C4-2B (cell line): Measurements from ENCODE around the gene SH3RF2.

ENCODE experiments used
- H3K27ac ChIP-seq: fragments of 450-650 bp; 2 replicates; pipeline ENCODE4 v1.5.1; 2017
- CTCF ChIP-seq: fragments of 450-650 bp; conservative IDR thresholded peaks from 2 replicates; pipeline ENCODE4 v1.5.1; 2017; ENCODE audit warnings: mild to moderate bottlenecking
- ZFX ChIP-seq: fragments of 450-650 bp; IDR thresholded peaks from 2 replicates; pipeline ENCODE4 v1.6.1; 2017

Gene SH3RF2

DNA sequence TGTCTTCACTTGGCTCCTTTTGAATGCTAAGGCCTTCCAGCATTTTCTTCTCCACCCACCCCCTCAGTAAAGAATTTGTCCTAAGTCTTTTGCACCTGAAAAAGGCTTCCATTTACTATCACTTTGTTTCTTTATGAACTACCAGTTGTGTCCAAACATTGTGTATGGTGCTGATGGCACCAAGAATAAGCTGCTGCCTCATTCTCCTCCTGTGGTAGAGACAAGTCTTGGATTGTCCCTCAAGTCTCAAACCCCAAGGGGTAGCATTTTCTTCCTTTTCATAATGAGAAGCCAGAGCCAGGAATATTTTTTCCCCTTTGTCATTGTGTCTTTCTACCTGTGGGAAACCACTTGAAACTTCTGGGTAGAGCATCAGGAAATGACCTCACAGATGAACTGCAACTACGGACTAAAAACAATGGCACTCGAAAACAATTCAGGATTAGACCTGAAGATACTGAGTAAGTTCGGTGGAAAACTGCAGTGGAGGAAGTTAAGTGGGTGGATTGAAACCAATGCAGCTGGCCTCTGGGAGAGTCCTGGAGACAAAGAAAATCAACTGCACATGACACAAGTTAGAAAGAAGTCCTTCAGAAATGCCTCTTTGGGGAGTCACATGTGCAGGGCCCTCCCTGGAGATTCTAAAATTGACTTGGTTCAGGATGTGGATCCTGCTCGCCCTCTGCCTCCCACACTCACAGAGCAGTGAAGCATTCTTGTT is 80.5 kb downstream of the SH3RF2 start:
- TF ChIP-seq CTCF (no peak), ZFX (no peak)
- H3K27ac ChIP-seq, result no peak overlapping the region

- TF ChIP-seq CTCF (no peak), ZFX (no peak)
- H3K27ac ChIP-seq, result no peak overlapping the region
Measured at GRCh38 chr5:146018514-146019375, 82.4 kb downstream of the SH3RF2 start.

DNA sequence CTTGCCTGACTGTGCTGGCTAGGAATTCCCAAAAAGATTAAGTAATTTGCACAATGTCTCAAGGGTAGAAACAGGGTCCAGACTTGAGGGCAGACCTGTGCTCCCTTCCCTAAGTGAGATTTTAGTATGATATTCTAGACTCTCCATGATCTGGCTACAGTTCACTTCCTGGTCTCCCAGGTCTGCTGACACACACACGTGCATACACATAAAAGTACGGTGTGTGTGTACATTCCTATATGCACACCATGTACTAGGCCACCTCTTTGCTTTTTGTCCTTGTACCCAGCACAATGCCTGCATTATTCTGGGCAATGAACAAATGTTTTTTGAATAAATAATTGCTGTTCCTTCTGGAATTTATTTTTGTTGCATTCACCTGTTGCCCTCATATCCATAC is 83.7 kb downstream of the SH3RF2 start:
- TF ChIP-seq ZFX, result no peak
- TF ChIP-seq CTCF, result no peak
- H3K27ac ChIP-seq, result no peak overlapping the region

- TF ChIP-seq ZFX, result no peak
- TF ChIP-seq CTCF, result no peak
- H3K27ac ChIP-seq, result no peak overlapping the region
Measured at GRCh38 chr5:146024034-146024433, 87.7 kb downstream of the SH3RF2 start.

- no peak overlapping the region for H3K27ac ChIP-seq
Measured at GRCh38 chr5:146025114-146025680, 88.8 kb downstream of the SH3RF2 start.

GRCh38 chr5:146025681-146026080 is 89.3 kb downstream of the SH3RF2 start:
- no peak for TF ChIP-seq ZFX
- no peak for TF ChIP-seq CTCF
- no peak overlapping the region for H3K27ac ChIP-seq

More at GRCh38 chr5:146025114-146025680, 88.8 kb downstream of the SH3RF2 start:
- TF ChIP-seq CTCF (no peak), ZFX (no peak)
